Bronchial epithelial cell (primary cell): ENCODE measurements around the gene PRKAG2. TPM values are rescaled to one million over a fixed set of nuclear protein-coding genes. Genes with fewer than 3 reads are reported as not detected.
"Not testable (repeated sequence)": the region's sequence is repeated elsewhere in the genome, so short reads cannot be mapped to it uniquely, and the experiment has no call there.

Experiments
- DNase-seq: peaks from one replicate; pipeline ENCODE4 v3.0.0-alpha.2; 2010; ENCODE audit warnings: low read depth
- FAIRE-seq: peaks from 2 replicates; lab custom pipeline; 2011; peaks lifted over from hg19 to GRCh38; lab: Jason Lieb, UNC
- H3K27me3 ChIP-seq: 2 replicates; pipeline ENCODE4 v1.5.1; 2011; ENCODE audit warnings: low read length; ENCODE audit not compliant: control insufficient read depth, insufficient read depth
- H3K36me3 ChIP-seq: 2 replicates; pipeline ENCODE4 v1.5.1; 2011; ENCODE audit warnings: low read length; ENCODE audit not compliant: control insufficient read depth, insufficient read depth
- H3K4me3 ChIP-seq: 2 replicates; pipeline ENCODE4 v1.5.1; 2011; ENCODE audit warnings: mild to moderate bottlenecking, low read depth, low read length, control low read depth
- CTCF ChIP-seq: IDR thresholded peaks from 2 replicates; pipeline ENCODE4 v1.5.1; 2011; ENCODE audit warnings: mild to moderate bottlenecking, moderate library complexity, low read length, control low read depth, inconsistent platforms; ENCODE audit not compliant: insufficient read depth, severe bottlenecking
- total RNA-seq: library from RNA; depleted of rRNA; stranded (reverse); fragments of >200 nt; gene quantifications from 2 replicates; pipeline ENCODE4 v1.2.1, GENCODE V29; 2014

PRKAG2 gene
- total RNA-seq, 1 donor from 2014 or later = 24.5 TPM

GRCh38 chr7:151537818-151538561 lies 338.9 kb downstream of the PRKAG2 start:
- no peak for TF ChIP-seq CTCF
- Histone ChIP-seq H3K36me3 (no peaks in the 10 kb centered on the region), H3K27me3 (no peaks in the 10 kb centered on the region), H3K4me3 (no peak overlapping the region)
- FAIRE-seq (peak; percentile 13), DNase-seq (no peak)

- not testable (repeated sequence) for DNase-seq, H3K4me3 ChIP-seq, H3K27me3 ChIP-seq, FAIRE-seq, H3K36me3 ChIP-seq
Measured at GRCh38 chr7:151536178-151536577, 340.7 kb downstream of the PRKAG2 start.

- no peak overlapping the region for H3K4me3 ChIP-seq
- FAIRE-seq = no peak
- H3K27me3 ChIP-seq = no peaks in the 10 kb centered on the region
- no peak for DNase-seq
- TF ChIP-seq CTCF = no peak
- H3K36me3 ChIP-seq = no peaks in the 10 kb centered on the region
Measured at GRCh38 chr7:151529842-151530241, 347.1 kb downstream of the PRKAG2 start.

DNA sequence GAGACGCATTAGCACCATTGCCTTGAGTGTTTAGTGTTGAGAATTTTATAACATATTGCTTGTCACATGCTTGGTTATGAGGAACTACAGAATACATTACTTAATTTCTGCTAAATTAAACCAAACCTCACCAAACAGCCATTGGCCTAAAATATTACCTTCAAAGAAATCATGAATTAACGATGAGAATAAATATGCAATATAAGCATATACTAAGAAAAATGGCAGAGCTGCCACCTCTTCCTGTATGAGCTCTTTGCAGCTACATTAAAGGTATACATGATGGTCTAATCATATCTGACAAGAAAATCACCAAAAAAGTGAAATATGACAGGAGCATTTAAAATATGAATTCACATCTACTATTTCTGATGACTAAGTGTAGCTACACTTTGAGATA lies 352.1 kb downstream of the PRKAG2 start:
- TF ChIP-seq CTCF = no peak
- FAIRE-seq = no peak
- no peak for DNase-seq

GRCh38 chr7:151524331-151524730 lies 352.6 kb downstream of the PRKAG2 start:
- no peak for TF ChIP-seq CTCF
- H3K27me3 ChIP-seq = no peaks in the 10 kb centered on the region
- no peaks in the 10 kb centered on the region for H3K36me3 ChIP-seq
- no peak for DNase-seq
- no peak for FAIRE-seq
- no peak overlapping the region for H3K4me3 ChIP-seq

More for the DNA sequence above, 352.1 kb downstream of the PRKAG2 start:
- Histone ChIP-seq H3K4me3 (no peak overlapping the region), H3K27me3 (no peaks in the 10 kb centered on the region), H3K36me3 (no peaks in the 10 kb centered on the region)

DNA sequence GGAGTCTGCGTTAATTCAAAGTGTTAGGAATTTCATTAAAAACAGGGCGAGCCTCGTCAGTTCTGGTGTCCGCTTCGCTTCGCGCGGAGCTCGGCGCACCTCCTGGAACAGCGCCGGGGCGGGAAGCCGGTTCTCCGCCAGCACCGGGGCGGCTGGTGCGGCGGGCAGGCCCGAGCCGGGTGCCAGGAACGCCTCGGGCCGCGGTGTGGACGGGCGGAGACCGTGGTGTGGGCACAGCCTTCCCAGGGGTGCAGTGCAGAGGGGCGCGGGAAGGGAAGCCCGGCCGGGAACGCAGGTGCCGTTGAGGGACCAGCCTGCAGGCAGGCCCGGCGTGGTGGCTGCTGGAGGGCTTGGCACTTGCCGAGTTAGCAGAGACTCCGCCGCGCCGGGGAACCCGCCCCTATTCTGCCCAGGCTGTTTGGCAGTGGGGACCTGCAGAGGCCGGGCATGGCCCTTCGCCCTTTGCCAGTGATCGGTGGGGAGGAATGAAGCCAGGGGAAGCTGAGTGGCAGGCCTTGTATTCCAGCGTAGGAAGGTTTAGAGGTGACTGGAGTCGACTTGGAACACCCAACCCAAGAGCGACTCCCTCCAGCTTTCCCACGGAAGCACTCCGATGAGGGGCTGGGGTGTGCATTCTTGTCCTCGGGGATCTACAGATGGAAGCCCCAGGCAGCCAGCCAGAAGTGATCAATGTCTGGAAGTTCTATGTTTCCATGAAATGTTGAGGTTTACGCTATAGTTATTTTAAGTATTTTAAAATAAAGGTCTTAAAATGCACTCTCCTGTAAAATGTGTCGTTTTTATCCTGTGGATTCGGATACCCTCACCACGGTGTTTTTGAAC lies 356.3 kb downstream of the PRKAG2 start:
- TF ChIP-seq CTCF = no peak
- no peak for DNase-seq
- Histone ChIP-seq H3K4me3 (peak overlapping the region; percentile 49), H3K27me3 (no peaks in the 10 kb centered on the region), H3K36me3 (no peaks in the 10 kb centered on the region)
- FAIRE-seq = no peak
